H9 (cell line): ENCODE data around the gene CERCAM. TPM values are rescaled to one million over a fixed set of nuclear protein-coding genes. Genes with fewer than 3 reads are reported as not detected.

Experiments
- DNase-seq: peaks from one replicate; pipeline ENCODE4 v3.0.0-alpha.2; 2017
- H2AFZ ChIP-seq: one replicate; pipeline ENCODE4 v1.6.1; 2013; ENCODE audit warnings: mild to moderate bottlenecking, low read length, control low read depth, moderate library complexity
- H2AK5ac ChIP-seq: 2 replicates; pipeline ENCODE4 v1.6.1; 2013; ENCODE audit warnings: low read length, control low read depth, mixed read lengths; ENCODE audit not compliant: insufficient read length
- H2BK120ac ChIP-seq: one replicate; pipeline ENCODE4 v1.6.1; 2013; ENCODE audit warnings: low read depth, mild to moderate bottlenecking, low read length, control low read depth, inconsistent platforms; ENCODE audit not compliant: poor library complexity, severe bottlenecking
- H2BK12ac ChIP-seq: 2 replicates; pipeline ENCODE4 v1.6.1; 2013; ENCODE audit warnings: low read length, control low read depth, mixed read lengths, low read depth; ENCODE audit not compliant: insufficient read length
- H2BK15ac ChIP-seq: 2 replicates; pipeline ENCODE4 v1.6.1; 2013; ENCODE audit warnings: low read depth, low read length, control low read depth
- H2BK20ac ChIP-seq: one replicate; pipeline ENCODE4 v1.6.1; 2013; ENCODE audit warnings: low read depth, mild to moderate bottlenecking, low read length, control low read depth, inconsistent platforms; ENCODE audit not compliant: poor library complexity, severe bottlenecking
- H2BK5ac ChIP-seq: 2 replicates; pipeline ENCODE4 v1.6.1; 2013; ENCODE audit warnings: low read length, control low read depth, mixed read lengths; ENCODE audit not compliant: insufficient read length
- H3K14ac ChIP-seq: 2 replicates; pipeline ENCODE4 v1.6.1; 2013; ENCODE audit warnings: low read length, control low read depth; ENCODE audit not compliant: insufficient read depth
- H3K18ac ChIP-seq: 2 replicates; pipeline ENCODE4 v1.6.1; 2013; ENCODE audit warnings: low read depth, mild to moderate bottlenecking, mixed read lengths, low read length, control low read depth; ENCODE audit not compliant: insufficient read length
- H3K23ac ChIP-seq: 2 replicates; pipeline ENCODE4 v1.6.1; 2013; ENCODE audit warnings: low read length, control low read depth, mixed read lengths, low read depth; ENCODE audit not compliant: insufficient read length
- H3K23me2 ChIP-seq: 2 replicates; pipeline ENCODE4 v1.6.1; 2013; ENCODE audit warnings: low read depth, mild to moderate bottlenecking, mixed read lengths, low read length, control low read depth; ENCODE audit not compliant: insufficient read length, poor library complexity, severe bottlenecking
- H3K27ac ChIP-seq: 2 replicates; pipeline ENCODE4 v1.5.1; 2013; ENCODE audit warnings: low read length, control low read depth, mixed read lengths, low read depth; ENCODE audit not compliant: insufficient read length
- H3K27me3 ChIP-seq: 2 replicates; pipeline ENCODE4 v1.6.1; 2013; ENCODE audit warnings: low read length, control low read depth, inconsistent platforms; ENCODE audit not compliant: insufficient read depth
- H3K4ac ChIP-seq: 2 replicates; pipeline ENCODE4 v1.6.1; 2013; ENCODE audit warnings: low read depth, mild to moderate bottlenecking, control low read depth, inconsistent platforms, low read length, moderate library complexity
- H3K4me1 ChIP-seq: 2 replicates; pipeline ENCODE4 v1.6.1; 2013; ENCODE audit warnings: low read length, control low read depth, inconsistent platforms; ENCODE audit not compliant: insufficient read depth
- H3K4me2 ChIP-seq: 2 replicates; pipeline ENCODE4 v1.6.1; 2013; ENCODE audit warnings: low read length, control low read depth, mixed read lengths; ENCODE audit not compliant: insufficient read length, insufficient read depth
- H3K56ac ChIP-seq: 2 replicates; pipeline ENCODE4 v1.6.1; 2013; ENCODE audit warnings: low read depth, mild to moderate bottlenecking, mixed read lengths, low read length, control low read depth; ENCODE audit not compliant: insufficient read length
- H3K79me1 ChIP-seq: 2 replicates; pipeline ENCODE4 v1.6.1; 2013; ENCODE audit warnings: low read depth, mild to moderate bottlenecking, moderate library complexity, low read length, control low read depth, inconsistent platforms; ENCODE audit not compliant: insufficient read depth, poor library complexity, severe bottlenecking
- H3K79me2 ChIP-seq: 2 replicates; pipeline ENCODE4 v1.6.1; 2013; ENCODE audit warnings: low read length, control low read depth, inconsistent platforms; ENCODE audit not compliant: insufficient read depth
- H3K9ac ChIP-seq: 2 replicates; pipeline ENCODE4 v1.6.1; 2013; ENCODE audit warnings: low read length, control low read depth, mixed read lengths; ENCODE audit not compliant: insufficient read length; ENCODE audit errors: extremely low read depth
- H3K9me3 ChIP-seq: one replicate; pipeline ENCODE4 v1.6.1; 2013; ENCODE audit warnings: low read depth, low read length, inconsistent platforms; ENCODE audit not compliant: control insufficient read depth
- H3T11ph ChIP-seq: one replicate; pipeline ENCODE4 v1.6.1; 2013; ENCODE audit warnings: mild to moderate bottlenecking, low read length, control low read depth, inconsistent platforms
- H4K20me1 ChIP-seq: one replicate; pipeline ENCODE4 v1.6.1; 2013; ENCODE audit not compliant: control insufficient read depth, insufficient read length, insufficient read depth
- H4K5ac ChIP-seq: 2 replicates; pipeline ENCODE4 v1.6.1; 2013; ENCODE audit warnings: low read depth, mild to moderate bottlenecking, mixed read lengths, low read length, control low read depth; ENCODE audit not compliant: insufficient read length
- H4K8ac ChIP-seq: replicated peaks from 2 replicates; pipeline ENCODE4 v1.6.1; 2013; ENCODE audit warnings: low read length, control low read depth, mixed read lengths, low read depth; ENCODE audit not compliant: insufficient read length
- H4K91ac ChIP-seq: 2 replicates; pipeline ENCODE4 v1.6.1; 2013; ENCODE audit warnings: low read depth, mild to moderate bottlenecking, moderate library complexity, mixed read lengths, low read length, control low read depth; ENCODE audit not compliant: insufficient read length
- H3K27ac Mint-ChIP-seq, 3 experiments: 2 replicates in 2 of 3; 3 replicates in 1 of 3; pipeline ENCODE4 v1.8.0; 2020 to 2021; ENCODE audit warnings: mixed read lengths in 3 of 3, mild to moderate bottlenecking in 1 of 3, moderate library complexity in 1 of 3
- H3K27me3 Mint-ChIP-seq: 2 replicates; pipeline ENCODE4 v1.8.0; 2021; ENCODE audit warnings: low read depth, mild to moderate bottlenecking, moderate library complexity, mixed read lengths
- H3K36me3 Mint-ChIP-seq, 3 experiments: 2 replicates in 2 of 3; 3 replicates in 1 of 3; pipeline ENCODE4 v1.8.0; 2020 to 2021; ENCODE audit warnings: low read depth in 3 of 3, mixed read lengths in 3 of 3; ENCODE audit not compliant: insufficient read depth in 1 of 3
- H3K4me1 Mint-ChIP-seq, 2 experiments: 2 replicates each; pipeline ENCODE4 v1.8.0; 2020; ENCODE audit warnings: mixed read lengths in 2 of 2
- H3K4me3 Mint-ChIP-seq, 2 experiments: 2 replicates in 1 of 2; 3 replicates in 1 of 2; pipeline ENCODE4 v1.8.0; 2020 to 2021; ENCODE audit warnings: mild to moderate bottlenecking in 2 of 2, mixed read lengths in 2 of 2, moderate library complexity in 1 of 2
- H3K9me3 Mint-ChIP-seq, 2 experiments: 2 replicates in 1 of 2; 3 replicates in 1 of 2; pipeline ENCODE4 v1.8.0; 2020; ENCODE audit warnings: mild to moderate bottlenecking in 2 of 2, mixed read lengths in 2 of 2, moderate library complexity in 1 of 2
- WGBS: extraction: QIAGEN DNeasy Blood & Tissue Kit; methylation state at CpG from one replicate; pipeline ENCODE4 v1.1.7; 2013; ENCODE audit warnings: missing lambda C conversion rate, low lambda C conversion rate, mixed read lengths; ENCODE audit not compliant: insufficient read length; ENCODE audit errors: extremely low coverage; 5-methylcytosine and 5-hydroxymethylcytosine counted together
- total RNA-seq: library from RNA; stranded (reverse); gene quantifications from 2 replicates; pipeline ENCODE4 v1.2.1, GENCODE V29; 2021
- TF ChIP-seq, protein P1 (sequence below): fragments of 200-600 bp; sonication (generic); conservative IDR thresholded peaks from 3 replicates; pipeline ENCODE4 v1.8.0; 2021; ENCODE audit warnings: antibody characterized with exemption, mild to moderate bottlenecking

Gene CERCAM
- total RNA-seq, 1 experiment from 2014 or later, result 5.4 TPM

GRCh38 chr9:128470560-128470959 lies 49.9 kb downstream of the CERCAM start:
- no peak overlapping the region for H3K9ac ChIP-seq
- H3K14ac ChIP-seq, result no peak overlapping the region
- H3K9me3 ChIP-seq, result no peaks in the 10 kb centered on the region
- DNase-seq, result no peak
- no peak overlapping the region for H3K18ac ChIP-seq
- H4K91ac ChIP-seq, result no peak overlapping the region
- no peaks in the 10 kb centered on the region for H3K79me1 ChIP-seq
- H3K4me1 Mint-ChIP-seq, result no peaks in the 10 kb centered on the region
- no peak overlapping the region for H3K4ac ChIP-seq
- no peak overlapping the region for H2AFZ ChIP-seq
- H2BK15ac ChIP-seq, result no peak overlapping the region
- TF ChIP-seq, protein P1, sequence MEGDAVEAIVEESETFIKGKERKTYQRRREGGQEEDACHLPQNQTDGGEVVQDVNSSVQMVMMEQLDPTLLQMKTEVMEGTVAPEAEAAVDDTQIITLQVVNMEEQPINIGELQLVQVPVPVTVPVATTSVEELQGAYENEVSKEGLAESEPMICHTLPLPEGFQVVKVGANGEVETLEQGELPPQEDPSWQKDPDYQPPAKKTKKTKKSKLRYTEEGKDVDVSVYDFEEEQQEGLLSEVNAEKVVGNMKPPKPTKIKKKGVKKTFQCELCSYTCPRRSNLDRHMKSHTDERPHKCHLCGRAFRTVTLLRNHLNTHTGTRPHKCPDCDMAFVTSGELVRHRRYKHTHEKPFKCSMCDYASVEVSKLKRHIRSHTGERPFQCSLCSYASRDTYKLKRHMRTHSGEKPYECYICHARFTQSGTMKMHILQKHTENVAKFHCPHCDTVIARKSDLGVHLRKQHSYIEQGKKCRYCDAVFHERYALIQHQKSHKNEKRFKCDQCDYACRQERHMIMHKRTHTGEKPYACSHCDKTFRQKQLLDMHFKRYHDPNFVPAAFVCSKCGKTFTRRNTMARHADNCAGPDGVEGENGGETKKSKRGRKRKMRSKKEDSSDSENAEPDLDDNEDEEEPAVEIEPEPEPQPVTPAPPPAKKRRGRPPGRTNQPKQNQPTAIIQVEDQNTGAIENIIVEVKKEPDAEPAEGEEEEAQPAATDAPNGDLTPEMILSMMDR, result no peak
- no peak overlapping the region for H2BK120ac ChIP-seq
- no peak overlapping the region for H3T11ph ChIP-seq
- H3K27ac ChIP-seq, result no peak overlapping the region
- no CpG with 5 or more reads among the region's 5 CpGs for WGBS
- H4K20me1 ChIP-seq, result no peaks in the 10 kb centered on the region
- H3K4me1 ChIP-seq, result no peaks in the 10 kb centered on the region
- no peaks in the 10 kb centered on the region for H3K23me2 ChIP-seq
- peaks cover 2 to 25% (median 10%) of the 10 kb centered on the region in 3 experiments; a peak in 5 of 7 replicates for H3K36me3 Mint-ChIP-seq
- no peak overlapping the region for H2BK12ac ChIP-seq
- H2BK5ac ChIP-seq, result no peak overlapping the region
- no peak overlapping the region for H3K23ac ChIP-seq
- H3K9me3 Mint-ChIP-seq, result no peaks in the 10 kb centered on the region
- H3K79me2 ChIP-seq, result no peaks in the 10 kb centered on the region
- no peak overlapping the region for H3K56ac ChIP-seq
- H4K8ac ChIP-seq, result no peak overlapping the region
- H4K5ac ChIP-seq, result no peak overlapping the region
- no peak overlapping the region for H2AK5ac ChIP-seq
- H3K4me2 ChIP-seq, result no peak overlapping the region
- H3K27me3 ChIP-seq, result no peaks in the 10 kb centered on the region
- H3K27ac Mint-ChIP-seq, result no peak overlapping the region
- no peak overlapping the region for H3K4me3 Mint-ChIP-seq
- H3K27me3 Mint-ChIP-seq, result peaks cover 2% of the 10 kb centered on the region; the same call in 1 of the 2 replicates
- no peak overlapping the region for H2BK20ac ChIP-seq
